ENCODE results near the gene SPCS3.
"Not testable (repeated sequence)": the region's sequence is repeated elsewhere in the genome, so short reads cannot be mapped to it uniquely, and the experiment has no call there.

SPCS3 gene

GRCh38 chr4:176306837-176307665 lies 12.7 kb upstream of the SPCS3 start:
- no peak for DNase-seq (ENCODE audit: low spot score)

GRCh38 chr4:176307666-176307930 lies 12.2 kb upstream of the SPCS3 start:
- DNase-seq (ENCODE audit: low spot score) = no peak

- DNase-seq (ENCODE audit: low spot score) = no peak
Measured at GRCh38 chr4:176308441-176308840, 11.3 kb upstream of the SPCS3 start.

- no peak for DNase-seq (ENCODE audit: low spot score)
Measured at GRCh38 chr4:176309046-176309445, 10.7 kb upstream of the SPCS3 start.

- no peak for DNase-seq (ENCODE audit: low spot score)
Measured at GRCh38 chr4:176309772-176310171, 10.0 kb upstream of the SPCS3 start.

GRCh38 chr4:176313596-176314336 lies 6.0 kb upstream of the SPCS3 start:
- no peak for DNase-seq (ENCODE audit: low spot score)

GRCh38 chr4:176319151-176319703 lies 539 bp upstream of the SPCS3 start:
- DNase-seq (ENCODE audit: low spot score) = no peak

GRCh38 chr4:176320340-176320975 lies 692 bp downstream of the SPCS3 start:
- peak; percentile 92 for DNase-seq (ENCODE audit: low spot score)

- peak; percentile 15 for DNase-seq (ENCODE audit: low spot score)
Measured at GRCh38 chr4:176320976-176321361, 1.2 kb downstream of the SPCS3 start.

- no peak for DNase-seq (ENCODE audit: low spot score)
Measured at GRCh38 chr4:176321589-176321988, 1.8 kb downstream of the SPCS3 start.

- DNase-seq (ENCODE audit: low spot score) = no peak
Measured at GRCh38 chr4:176323511-176324160, 3.9 kb downstream of the SPCS3 start.

GRCh38 chr4:176324876-176325275 lies 5.1 kb downstream of the SPCS3 start:
- not testable (repeated sequence) for DNase-seq (ENCODE audit: low spot score)

GRCh38 chr4:176333076-176333475 lies 13.3 kb downstream of the SPCS3 start:
- no peak for DNase-seq (ENCODE audit: low spot score)

- DNase-seq (ENCODE audit: low spot score) = no peak
Measured at GRCh38 chr4:176334066-176334465, 14.3 kb downstream of the SPCS3 start.

- DNase-seq (ENCODE audit: low spot score) = no peak
Measured at GRCh38 chr4:176335421-176335820, 15.7 kb downstream of the SPCS3 start.

GRCh38 chr4:176339936-176340761 lies 20.4 kb downstream of the SPCS3 start:
- no peak for DNase-seq (ENCODE audit: low spot score)

GRCh38 chr4:176340871-176341685 lies 21.3 kb downstream of the SPCS3 start:
- DNase-seq (ENCODE audit: low spot score) = peak; percentile 48

GRCh38 chr4:176342384-176342783 lies 22.6 kb downstream of the SPCS3 start:
- no peak for DNase-seq (ENCODE audit: low spot score)

- no peak for DNase-seq (ENCODE audit: low spot score)
Measured at GRCh38 chr4:176343286-176343685, 23.5 kb downstream of the SPCS3 start.

GRCh38 chr4:176345346-176345745 lies 25.6 kb downstream of the SPCS3 start:
- not testable (repeated sequence) for DNase-seq (ENCODE audit: low spot score)
